RPMI7951 (cell line): Measurements from ENCODE around the gene MEIS3. TPM values are rescaled to one million over a fixed set of nuclear protein-coding genes. Genes with fewer than 3 reads are reported as not detected.

Experiments used
- DNase-seq: peaks from one replicate; pipeline ENCODE4 v3.0.0-alpha.2; 2012; ENCODE audit warnings: low read depth
- total RNA-seq: library from RNA; depleted of rRNA; stranded (reverse); fragments of >200 nt; shearing (Covaris generic); gene quantifications from 2 replicates; pipeline ENCODE4 v1.2.3, GENCODE V29; 2014; rRNA removed

Gene MEIS3
- total RNA-seq, result 24.0 and 28.8 TPM in 2 replicates

- DNase-seq, result no peak
These were observed at the start of gene MEIS3 for GRCh38 chr19:47419030-47419783. TSS of gene MEIS3 (minus strand) at chr19:47419527. CDS start at chr19:47419081, 446 bp downstream.

- DNase-seq, result no peak
These were observed 48.6 kb upstream of the MEIS3 start for GRCh38 chr19:47467914-47468313.

DNA sequence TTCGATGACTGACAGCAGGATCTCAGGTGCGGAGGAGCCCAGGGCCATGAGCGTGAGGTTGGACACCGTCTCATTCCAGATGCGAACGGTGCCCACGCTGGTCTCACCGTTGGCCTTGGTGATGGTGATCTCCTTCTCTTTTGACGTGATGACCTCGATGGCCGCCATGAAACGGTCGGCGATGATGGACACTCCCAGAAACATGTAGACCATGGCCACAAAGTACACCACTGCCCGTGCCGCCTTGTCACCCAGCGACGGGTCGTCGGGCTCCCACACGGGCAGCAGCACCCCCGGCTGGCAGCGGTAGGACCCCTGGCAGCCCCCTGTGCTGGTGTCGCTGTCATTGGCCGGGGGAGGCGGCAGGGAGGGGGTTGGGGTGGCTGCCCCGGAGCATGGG is 46.6 kb upstream of the MEIS3 start:
- no peak for DNase-seq

DNA sequence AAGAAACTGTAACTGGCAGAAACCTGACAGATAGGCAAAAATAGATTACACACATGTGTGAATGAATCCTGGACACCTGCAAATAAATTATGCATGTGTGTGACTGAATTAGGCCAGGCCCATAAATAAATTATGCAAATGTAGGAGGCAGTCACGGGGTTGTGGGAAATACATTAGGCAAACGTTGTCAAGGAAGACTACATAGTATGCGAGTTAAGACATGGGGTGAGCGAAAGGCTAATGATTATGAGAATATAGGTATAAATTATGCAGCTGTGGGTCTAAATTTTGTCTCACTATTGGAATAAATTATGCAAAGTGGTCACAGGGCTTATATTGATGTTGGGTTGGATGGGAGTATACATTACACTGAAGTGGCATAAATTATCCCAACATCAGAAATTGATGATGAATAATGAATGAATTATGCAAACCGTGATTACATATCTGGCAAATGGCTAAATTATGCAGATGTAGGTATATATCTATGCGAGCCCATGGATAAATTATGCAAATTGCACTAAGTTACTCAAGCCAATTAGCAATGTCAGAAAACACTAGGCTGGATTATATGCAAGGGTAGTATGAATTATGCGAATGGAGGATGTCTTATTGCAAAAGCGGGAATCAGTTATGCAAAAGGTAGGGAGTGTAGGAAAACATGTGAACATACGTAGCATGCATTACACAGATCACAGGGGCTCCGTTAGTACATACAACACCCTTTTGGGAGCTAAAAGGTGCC is 45.5 kb upstream of the MEIS3 start:
- no peak for DNase-seq

GRCh38 chr19:47461876-47462275 is 42.5 kb upstream of the MEIS3 start:
- DNase-seq, result no peak

- no peak for DNase-seq
These were observed 40.1 kb upstream of the MEIS3 start for GRCh38 chr19:47459477-47459876.

GRCh38 chr19:47458672-47459071 is 39.3 kb upstream of the MEIS3 start:
- no peak for DNase-seq

DNA sequence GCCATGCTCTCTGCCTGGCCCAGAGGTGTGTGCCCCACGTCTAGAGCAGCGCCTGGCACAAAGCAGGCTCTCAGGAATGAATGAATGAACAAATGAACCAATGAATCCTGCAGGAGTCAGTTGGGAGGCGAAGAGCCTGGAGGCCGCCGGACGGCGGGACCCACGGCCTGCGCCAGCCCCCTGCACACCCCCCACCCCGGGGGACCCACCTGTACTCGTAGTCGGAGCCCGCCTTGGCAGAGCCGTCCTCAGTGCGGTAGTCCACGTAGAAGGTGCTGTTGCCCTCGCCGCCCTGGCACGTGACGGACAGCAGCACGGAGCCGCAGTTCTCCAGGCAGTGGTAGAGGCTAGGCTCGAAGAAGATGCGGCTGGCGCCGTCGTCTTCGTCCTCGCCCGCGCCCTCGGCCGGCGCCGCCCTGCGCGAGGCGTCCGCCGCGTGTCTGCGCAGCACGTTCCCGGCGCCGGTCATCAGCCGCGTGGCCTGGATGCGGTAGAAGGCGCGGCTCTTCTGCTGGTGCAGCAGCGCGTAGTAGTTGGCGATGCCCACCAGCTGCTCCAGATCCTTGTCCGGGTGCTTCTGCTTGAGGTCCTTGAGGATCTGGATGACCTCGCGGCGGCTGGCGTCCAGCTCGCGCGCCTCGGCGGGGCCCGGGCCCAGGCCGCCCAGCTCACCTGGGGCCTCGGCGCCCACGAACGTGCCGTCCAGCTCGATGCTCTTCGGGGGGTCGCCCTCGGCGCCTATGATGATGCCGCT is 37.6 kb upstream of the MEIS3 start:
- DNase-seq, result no peak

DNA sequence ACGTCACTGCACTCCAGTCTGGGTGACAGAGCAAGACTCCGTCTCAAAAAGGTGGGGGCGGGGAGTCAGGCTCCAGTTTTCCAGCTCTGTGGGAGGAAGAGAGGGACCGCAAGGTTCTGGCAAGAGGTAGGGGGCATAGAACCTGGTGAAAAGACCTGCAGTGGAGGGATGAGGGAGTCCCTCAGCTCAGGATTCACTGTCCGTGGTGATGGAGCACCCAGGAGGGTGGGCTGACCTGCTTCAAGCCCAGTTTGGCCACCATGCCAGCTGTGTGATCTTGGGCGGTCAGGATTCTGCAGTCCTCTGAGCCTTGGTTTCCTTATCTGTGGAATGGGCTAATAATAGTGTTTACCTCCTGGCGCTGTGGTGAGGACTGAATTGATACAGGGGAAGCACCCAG is 31.2 kb upstream of the MEIS3 start:
- DNase-seq, result no peak

DNA sequence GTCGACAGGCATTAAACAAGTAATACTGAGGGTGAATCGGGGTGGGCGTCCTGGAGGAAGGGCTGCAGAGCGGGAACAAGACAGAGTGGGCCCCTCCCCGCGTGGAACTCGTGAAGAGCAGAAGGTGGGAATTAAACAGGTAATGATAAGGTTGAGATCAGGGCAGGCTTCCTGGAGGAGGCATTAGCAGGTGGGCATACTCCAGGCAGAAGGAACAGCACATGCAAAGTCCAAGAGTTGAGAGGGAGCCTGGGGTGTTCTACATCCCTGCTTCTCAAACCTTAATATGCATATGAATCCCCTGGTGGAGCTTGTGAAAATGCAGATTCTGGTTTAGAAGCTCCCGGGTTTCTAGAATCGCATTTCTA is 29.0 kb upstream of the MEIS3 start:
- no peak for DNase-seq

- DNase-seq, result peak; percentile 56
These were observed 28.4 kb upstream of the MEIS3 start for GRCh38 chr19:47447470-47448359.

DNA sequence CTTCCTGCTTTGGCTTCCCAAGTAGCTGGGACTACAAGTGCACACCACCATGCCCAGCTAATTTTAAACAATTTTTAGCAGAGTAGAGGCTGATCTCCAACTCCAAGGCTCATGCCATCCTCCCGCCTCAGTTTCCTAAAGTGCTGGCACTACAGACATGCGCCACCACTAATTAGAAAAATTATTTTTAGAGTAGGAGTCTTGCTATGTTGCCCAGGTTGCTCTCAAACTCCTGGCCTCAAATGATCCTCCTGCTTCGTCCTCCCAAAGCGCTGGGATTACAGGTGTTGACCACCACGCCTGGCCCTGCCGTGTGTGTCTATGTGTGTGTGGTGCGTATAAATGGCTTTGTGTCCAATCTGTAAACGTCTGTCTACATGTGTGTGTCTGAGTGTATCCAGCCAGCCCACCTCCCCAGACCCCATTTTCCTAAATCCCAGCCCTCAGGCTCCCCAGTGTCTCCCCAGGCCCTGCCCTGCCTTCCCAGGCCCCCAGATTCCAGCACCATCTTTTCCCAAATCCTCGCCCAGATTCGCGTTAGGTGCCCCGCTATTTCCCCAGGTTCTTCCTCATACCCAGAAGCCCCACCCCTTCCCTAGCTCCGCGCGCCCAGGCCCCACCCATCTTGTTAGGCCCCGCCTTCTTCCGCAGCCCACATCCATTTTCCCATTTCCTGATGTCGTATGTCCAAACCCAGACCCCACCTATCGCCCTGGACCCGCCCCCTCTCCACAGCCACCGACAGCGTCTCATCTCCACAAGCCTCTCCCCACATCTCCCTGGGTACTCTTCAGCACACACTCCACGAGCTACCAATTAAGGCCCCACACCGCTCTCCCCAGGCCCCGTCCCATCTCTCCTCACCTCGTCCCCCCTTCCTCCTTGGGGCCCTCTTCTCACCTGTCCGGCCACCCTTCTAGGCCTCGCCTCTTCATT is 27.5 kb upstream of the MEIS3 start:
- peak; percentile 26 for DNase-seq

- DNase-seq, result peak; percentile 46
These were observed 26.6 kb upstream of the MEIS3 start for GRCh38 chr19:47445937-47446402.

DNA sequence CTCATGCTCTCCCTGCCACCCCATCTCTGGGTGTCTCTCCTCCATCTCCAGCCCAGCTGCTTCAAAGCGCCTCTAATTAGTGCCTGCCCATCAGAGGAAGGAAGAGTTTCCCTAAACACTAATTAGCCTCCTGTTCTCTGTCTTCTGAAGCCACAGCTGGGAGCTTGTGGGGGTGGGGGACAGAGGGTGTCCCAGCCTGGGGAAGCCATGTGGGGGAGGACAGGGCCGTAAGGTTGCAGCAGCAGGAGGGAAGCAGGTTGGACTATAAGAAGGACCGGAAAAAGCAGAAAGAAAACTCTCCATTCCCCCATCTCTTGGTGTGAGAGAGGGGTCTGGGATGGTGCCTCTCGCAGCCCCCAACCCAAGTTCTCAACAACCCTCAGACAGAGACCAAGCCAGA is 26.2 kb upstream of the MEIS3 start:
- no peak for DNase-seq

- no peak for DNase-seq
These were observed 25.1 kb upstream of the MEIS3 start for GRCh38 chr19:47444388-47444821.

DNA sequence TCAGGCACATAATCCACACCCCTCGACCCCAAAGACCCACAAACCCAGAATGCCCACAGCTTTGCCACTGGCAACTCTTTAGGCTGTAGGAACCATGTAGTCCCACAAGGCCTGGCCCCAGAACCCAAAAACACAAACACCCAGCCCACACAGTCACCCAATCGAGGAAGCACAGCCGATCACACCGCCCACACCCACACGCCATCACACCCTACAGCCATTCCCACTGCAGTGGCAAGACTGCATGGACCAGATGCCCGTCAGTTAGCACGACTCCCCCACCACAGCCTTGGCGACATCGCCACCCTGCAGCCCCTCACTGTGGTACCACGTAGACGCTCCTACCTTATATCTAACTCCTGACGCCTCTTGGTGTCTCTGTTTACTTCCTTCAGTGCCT is 24.0 kb upstream of the MEIS3 start:
- no peak for DNase-seq

GRCh38 chr19:47438793-47439220 is 19.5 kb upstream of the MEIS3 start:
- no peak for DNase-seq

- DNase-seq, result no peak
These were observed 18.2 kb upstream of the MEIS3 start for GRCh38 chr19:47437500-47437899.

GRCh38 chr19:47436712-47437401 is 17.5 kb upstream of the MEIS3 start:
- DNase-seq, result peak; percentile 53
